NCI-H526 treated with DMSO at 0.1 percent for 48 hours (cell line): ENCODE results near the gene SPTLC3.
A peak's percentile ranks its signal among the peaks of the same experiment; 100 is the strongest.

Experiments used
- DNase-seq: peaks from one replicate; lab custom pipeline; 2025; lab: John Stamatoyannopoulos, UW

Gene SPTLC3

GRCh38 chr20:12984863-12985262 is 23.9 kb upstream of the SPTLC3 start:
- no peak for DNase-seq

GRCh38 chr20:12987261-12987660 is 21.5 kb upstream of the SPTLC3 start:
- DNase-seq = no peak

GRCh38 chr20:12989586-12990115 is 19.1 kb upstream of the SPTLC3 start:
- no peak for DNase-seq

- DNase-seq = no peak
These were observed 11.6 kb upstream of the SPTLC3 start for GRCh38 chr20:12997128-12997655.

GRCh38 chr20:12998046-12998445 is 10.7 kb upstream of the SPTLC3 start:
- DNase-seq = no peak

GRCh38 chr20:12999201-12999600 is 9.6 kb upstream of the SPTLC3 start:
- DNase-seq = peak; percentile 72

GRCh38 chr20:13002251-13002650 is 6.5 kb upstream of the SPTLC3 start:
- DNase-seq = no peak

GRCh38 chr20:13006825-13007224 is 1.9 kb upstream of the SPTLC3 start:
- DNase-seq = no peak

GRCh38 chr20:13007596-13007995 is 1.2 kb upstream of the SPTLC3 start:
- DNase-seq = no peak

- DNase-seq = no peak
These were observed 1.1 kb downstream of the SPTLC3 start for GRCh38 chr20:13009682-13010406.

GRCh38 chr20:13012886-13013285 is 4.1 kb downstream of the SPTLC3 start:
- DNase-seq = no peak

GRCh38 chr20:13013411-13013810 is 4.6 kb downstream of the SPTLC3 start:
- no peak for DNase-seq

- no peak for DNase-seq
These were observed 8.5 kb downstream of the SPTLC3 start for GRCh38 chr20:13017235-13017634.

- no peak for DNase-seq
These were observed 9.2 kb downstream of the SPTLC3 start for GRCh38 chr20:13017883-13018535.

- DNase-seq = no peak
These were observed 12.6 kb downstream of the SPTLC3 start for GRCh38 chr20:13021205-13021970.

- peak; percentile 77 for DNase-seq
These were observed 13.8 kb downstream of the SPTLC3 start for GRCh38 chr20:13022401-13023155.

GRCh38 chr20:13024596-13024995 is 15.8 kb downstream of the SPTLC3 start:
- DNase-seq = no peak

- peak; percentile 22 for DNase-seq
These were observed 16.4 kb downstream of the SPTLC3 start for GRCh38 chr20:13025181-13025580.

- no peak for DNase-seq
These were observed 19.2 kb downstream of the SPTLC3 start for GRCh38 chr20:13028001-13028400.

GRCh38 chr20:13028673-13029072 is 19.9 kb downstream of the SPTLC3 start:
- no peak for DNase-seq

- no peak for DNase-seq
These were observed 21.1 kb downstream of the SPTLC3 start for GRCh38 chr20:13029687-13030375.
